Smooth muscle cell of the pulmonary artery (primary cell): ENCODE data around the gene ZNF749. TPM values are rescaled to one million over a fixed set of nuclear protein-coding genes. Genes with fewer than 3 reads are reported as not detected.

Experiments
- total RNA-seq: library from RNA; depleted of rRNA; stranded (reverse); fragments of >200 nt; gene quantifications from 2 replicates; pipeline ENCODE4 v1.2.3, GENCODE V29; 2014

The ZNF749 gene
- 10.0 and 15.4 TPM in 2 replicates for total RNA-seq

DNA sequence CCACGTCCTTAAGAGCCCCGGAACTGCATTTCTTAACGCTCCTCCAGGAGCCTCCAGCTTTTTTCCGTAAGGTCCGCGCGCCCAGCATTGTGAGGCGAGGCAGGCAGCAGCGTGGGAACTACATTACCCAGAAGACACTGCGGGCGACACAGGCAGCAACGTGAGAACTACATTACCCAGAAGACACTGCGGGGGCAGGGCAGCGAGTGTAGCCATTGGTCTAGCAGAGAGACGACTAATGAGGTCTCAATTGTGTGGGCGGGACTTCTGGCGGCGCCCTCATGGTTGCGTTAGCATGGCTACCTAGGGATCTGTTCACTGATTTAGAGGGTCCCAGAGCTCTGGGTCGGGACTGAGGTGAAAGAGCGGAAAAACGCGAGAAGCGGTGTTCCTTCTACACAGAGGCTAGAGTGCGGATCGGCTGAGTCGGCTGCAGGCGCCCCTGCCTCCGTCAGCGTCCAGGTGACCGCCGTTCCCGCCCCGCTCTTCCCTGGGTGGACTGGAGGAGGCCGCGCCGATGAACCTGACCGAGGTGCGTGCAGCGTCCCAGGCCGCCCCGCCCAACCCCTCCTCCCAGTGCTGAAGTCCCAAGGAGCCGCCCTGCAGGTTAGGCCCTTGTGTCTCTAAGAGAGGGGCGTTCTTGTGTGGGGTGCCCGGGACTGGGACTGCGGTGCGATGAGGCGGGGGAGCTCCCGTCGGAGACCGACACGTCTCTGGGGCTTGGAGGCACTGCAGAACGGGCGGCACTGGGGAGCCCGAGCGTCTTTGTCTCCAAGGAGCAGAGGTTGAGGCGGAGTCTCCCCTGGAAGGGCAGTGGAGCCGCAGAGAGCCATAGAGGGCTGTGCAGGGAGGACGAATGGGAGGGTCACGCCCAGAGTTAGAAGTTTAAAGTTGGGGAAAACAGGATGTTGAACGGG, at the start of gene ZNF749:
TSS of gene ZNF749 (plus strand) at position 264 of the 917 bp plus-strand sequence. CDS start at position 518, 254 bp downstream.

DNA sequence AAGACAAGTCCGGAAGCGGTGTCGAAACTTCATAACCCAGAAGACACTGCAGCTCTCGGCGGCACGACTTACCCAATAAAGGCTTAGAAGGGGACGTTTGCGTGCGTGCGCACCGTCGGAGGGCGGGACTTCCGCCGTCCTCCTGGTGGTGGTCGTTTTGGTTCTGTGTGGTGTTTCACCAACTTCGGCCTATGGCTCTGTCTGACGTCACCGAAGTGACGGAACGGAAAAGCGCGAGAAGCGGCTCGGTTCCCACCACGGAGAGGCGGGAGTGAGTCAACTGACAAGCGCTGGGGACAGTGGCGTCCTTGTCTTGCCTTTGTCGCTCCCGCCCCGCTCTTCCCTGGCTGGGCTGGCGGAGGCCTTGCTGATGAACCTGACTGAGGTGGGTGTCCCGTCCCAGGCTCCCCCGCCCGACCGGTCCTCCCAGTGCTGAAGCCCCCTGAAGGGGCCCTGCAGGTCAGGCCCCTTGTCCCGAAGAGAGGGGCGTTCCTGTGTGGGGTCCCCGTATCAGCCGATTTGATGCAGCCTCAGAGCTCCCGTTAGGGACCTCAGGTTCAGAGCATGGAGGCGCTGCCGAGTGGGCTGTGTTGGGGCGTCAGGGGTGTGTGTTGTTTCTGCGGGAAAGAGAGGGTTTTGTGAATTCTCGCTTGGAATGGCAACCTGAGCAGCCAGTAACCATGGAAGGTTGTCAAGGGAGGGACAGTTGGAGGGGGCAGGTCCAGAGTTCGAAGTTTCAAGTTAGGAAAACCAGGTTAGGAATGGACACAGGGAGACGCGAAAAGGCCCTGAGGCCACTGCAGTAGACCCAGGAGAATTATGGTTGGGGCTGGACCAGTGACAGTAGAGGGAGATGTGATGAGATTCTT, 45.2 kb upstream of the ZNF749 start, which contains the start of gene ZNF548:
TSS of gene ZNF548 (plus strand) at position 125 of the 869 bp plus-strand sequence. CDS start at position 371, 246 bp downstream.

DNA sequence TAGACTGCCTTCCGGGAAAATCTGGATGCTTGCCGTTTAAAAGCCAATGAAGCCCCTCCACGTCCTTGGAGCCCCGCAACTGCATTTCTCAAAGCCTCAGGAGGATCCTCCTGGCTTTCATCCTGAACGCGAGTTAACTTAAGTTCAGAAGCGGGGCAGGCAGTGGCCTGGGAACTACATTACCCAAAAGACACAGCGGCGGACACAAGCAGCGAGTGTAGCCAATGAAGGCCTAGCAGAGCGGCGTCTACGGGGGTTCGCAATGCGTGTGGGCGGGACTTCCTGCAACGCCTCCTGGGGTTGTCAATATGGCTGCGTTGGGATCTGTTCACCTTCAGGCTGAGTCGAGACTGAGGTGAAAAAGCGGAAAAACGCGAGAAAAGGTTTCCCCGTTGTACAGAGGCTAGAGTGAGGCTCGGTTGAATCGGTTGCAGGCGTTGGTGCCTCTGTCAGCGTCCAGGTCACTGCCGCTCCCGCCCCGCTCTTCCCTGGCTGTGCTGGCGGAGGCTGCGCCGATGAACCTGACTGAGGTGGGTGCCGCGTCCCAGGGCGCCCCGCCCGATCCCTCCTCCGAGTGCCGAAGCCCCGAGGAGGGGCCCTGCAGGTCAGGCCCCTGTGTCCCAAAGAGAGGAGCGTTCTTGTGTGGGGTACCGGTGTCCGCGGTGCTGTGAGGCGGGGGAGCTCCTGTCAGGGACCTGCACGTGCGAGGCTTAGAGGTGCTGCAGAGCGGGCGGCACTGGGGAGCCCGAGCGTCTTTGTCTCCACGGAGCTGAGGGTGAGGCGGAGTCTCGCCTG, 24.1 kb upstream of the ZNF749 start, which contains the start of gene ZNF17:
TSS of gene ZNF17 (plus strand) at position 285 of the 795 bp plus-strand sequence. CDS start 2,455 bp downstream, outside the sequence.

DNA sequence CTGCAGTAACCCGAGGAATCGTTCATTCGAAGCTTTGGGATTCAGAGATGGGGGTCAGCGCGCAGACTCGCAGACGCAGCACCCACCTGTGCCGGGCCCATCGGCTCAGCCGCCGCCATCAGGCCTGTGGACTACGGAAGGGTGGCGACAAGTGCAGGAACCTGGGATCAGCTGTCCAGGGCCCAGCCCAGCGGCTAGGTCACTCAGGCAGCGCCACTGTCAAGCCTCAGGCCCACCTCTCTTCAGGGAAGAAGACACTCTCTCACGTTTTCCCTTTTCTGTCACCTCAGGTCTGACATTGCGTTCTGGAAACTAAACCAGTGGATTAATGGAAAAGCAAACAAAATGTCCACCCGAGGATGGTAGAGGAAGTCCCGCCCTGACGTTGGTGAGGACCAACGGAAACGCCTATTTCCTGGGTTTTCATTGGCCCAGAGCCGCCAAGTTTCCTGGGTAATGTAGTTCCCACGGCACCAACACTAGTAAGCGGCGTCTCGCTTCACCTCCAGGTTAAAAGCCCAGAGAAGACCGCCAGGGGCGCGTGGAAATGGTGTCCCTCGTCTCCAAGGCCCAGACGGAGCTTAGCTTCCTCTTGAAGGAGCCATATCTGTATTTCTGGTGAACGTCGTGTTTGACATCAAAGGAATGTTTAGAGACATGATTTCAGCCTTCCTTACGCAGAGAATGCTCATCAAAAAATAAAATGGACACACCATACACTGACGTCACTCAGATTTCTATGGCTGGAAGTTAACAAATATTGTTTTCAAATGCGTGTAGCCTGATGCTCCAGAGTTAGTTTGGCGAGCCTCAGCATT, 42.3 kb downstream of the ZNF749 start, which contains the start of gene ZNF772:
TSS of gene ZNF772 (minus strand) at position 376 of the 818 bp plus-strand sequence. CDS start at position 119, 257 bp downstream.

DNA sequence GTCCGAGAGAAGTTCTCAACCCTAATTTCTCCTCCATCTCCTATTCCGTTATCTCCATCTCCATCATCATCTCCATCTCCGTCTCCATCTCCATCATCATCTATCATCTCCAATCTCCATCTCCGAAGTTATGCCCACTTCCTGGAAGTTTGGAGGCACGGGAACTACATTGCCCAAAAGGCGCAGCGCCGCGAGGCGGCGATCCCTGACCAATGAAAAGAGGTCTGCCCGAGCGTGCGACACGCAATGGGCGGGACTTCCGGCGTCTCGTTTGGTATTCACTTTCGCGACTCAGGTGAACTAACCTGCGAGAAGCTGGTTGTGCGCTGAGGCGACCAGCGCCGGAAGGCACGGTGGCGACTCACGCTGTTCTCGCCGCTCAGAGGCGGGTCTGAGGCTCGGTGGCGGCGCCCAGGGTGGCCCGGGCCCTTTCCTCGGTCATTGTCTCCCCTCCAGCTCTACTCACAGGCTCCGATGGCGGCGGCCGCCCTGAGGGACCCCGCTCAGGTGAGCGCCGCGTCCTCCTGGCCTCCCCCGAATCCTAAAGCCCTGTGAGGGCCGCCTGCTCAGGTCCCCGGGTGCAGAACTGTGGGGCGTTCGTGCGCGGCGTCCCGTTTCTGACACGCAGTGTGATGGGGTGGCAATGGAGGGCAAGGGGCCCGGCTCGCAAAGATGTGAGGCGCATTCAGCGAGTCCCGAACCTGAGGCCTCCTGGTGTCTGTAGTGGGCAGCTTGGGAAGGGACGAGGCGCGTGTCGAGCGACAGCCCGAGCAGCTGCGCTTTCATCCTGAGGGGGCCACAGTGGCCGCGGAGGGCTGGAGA, 52.6 kb downstream of the ZNF749 start, which contains the start of gene ZNF419:
TSS of gene ZNF419 (plus strand) at position 274 of the 822 bp plus-strand sequence. CDS start at position 475, 201 bp downstream.

Other genes starting within 250 kb of the ZNF749 start
- 39.9 and 55.3 TPM in 2 replicates for gene ZNF264, start 243.8 kb upstream of the ZNF749 start, total RNA-seq
- 0.23 and 0.46 TPM in 2 replicates for gene AURKC, start 204.3 kb upstream of the ZNF749 start, total RNA-seq
- 38.6 and 40.7 TPM in 2 replicates for gene ZNF805, start 194.7 kb upstream of the ZNF749 start, total RNA-seq
- gene ZNF460, start 154.8 kb upstream of the ZNF749 start, total RNA-seq: 125 and 136 TPM in 2 replicates
- 11.2 and 12.3 TPM in 2 replicates for gene ZNF543, start 114.9 kb upstream of the ZNF749 start, total RNA-seq
- 9.5 and 10.9 TPM in 2 replicates for gene ZNF304, start 84.1 kb upstream of the ZNF749 start, total RNA-seq
- gene TRAPPC2B, start 71.8 kb upstream of the ZNF749 start, total RNA-seq: 6.6 and 7.5 TPM in 2 replicates
- gene ZNF547, start 71.8 kb upstream of the ZNF749 start, total RNA-seq: 3.7 and 3.8 TPM in 2 replicates
- gene ZNF548, start 45.5 kb upstream of the ZNF749 start, total RNA-seq: 18.8 and 21.2 TPM in 2 replicates
- gene ZNF17, start 24.2 kb upstream of the ZNF749 start, total RNA-seq: 13.8 and 14.2 TPM in 2 replicates
- gene VN1R1, start 21.8 kb downstream of the ZNF749 start, total RNA-seq: 0.72 and 0.76 TPM in 2 replicates
- gene ZNF772, start 42.2 kb downstream of the ZNF749 start, total RNA-seq: 17.5 and 19.9 TPM in 2 replicates
- 13.8 and 13.9 TPM in 2 replicates for gene ZNF419, start 52.4 kb downstream of the ZNF749 start, total RNA-seq
- 13.7 and 22.1 TPM in 2 replicates for gene ZNF773, start 64.6 kb downstream of the ZNF749 start, total RNA-seq
- gene ZNF549, start 92.0 kb downstream of the ZNF749 start, total RNA-seq: 6.5 and 7.2 TPM in 2 replicates
- 9.1 and 13.0 TPM in 2 replicates for gene ZNF550, start 124.5 kb downstream of the ZNF749 start, total RNA-seq
- gene ZNF416, start 143.6 kb downstream of the ZNF749 start, total RNA-seq: 5.4 and 5.5 TPM in 2 replicates
- 5.2 and 6.8 TPM in 2 replicates for gene ZIK1, start 148.8 kb downstream of the ZNF749 start, total RNA-seq
- gene ZNF530, start 164.6 kb downstream of the ZNF749 start, total RNA-seq: 2.1 and 2.3 TPM in 2 replicates
- gene ZNF134, start 178.9 kb downstream of the ZNF749 start, total RNA-seq: 20.7 and 21.9 TPM in 2 replicates
- gene ZNF211, start 197.8 kb downstream of the ZNF749 start, total RNA-seq: 10.8 and 11.0 TPM in 2 replicates
- gene ZSCAN4, start 233.6 kb downstream of the ZNF749 start, total RNA-seq: 0.07 TPM in 1 of 2 replicates, not detected in the other
- 5.3 and 5.7 TPM in 2 replicates for gene ZNF551, start 246.7 kb downstream of the ZNF749 start, total RNA-seq